Retinal pigment epithelial cell (primary cell): ENCODE measurements around the gene XG.

ENCODE experiments used
- DNase-seq: peaks from one replicate; pipeline ENCODE4 v3.0.0-alpha.2; 2010; ENCODE audit warnings: low read depth
- H3K4me3 ChIP-seq: 2 replicates; pipeline ENCODE4 v1.5.1; 2011; ENCODE audit warnings: mild to moderate bottlenecking, low read length, control low read depth, moderate library complexity
- TF ChIP-seq, protein P1 (sequence below): conservative IDR thresholded peaks from 2 replicates; pipeline ENCODE4 v1.5.1; 2011; ENCODE audit warnings: low read depth, low read length, control low read depth, inconsistent platforms

The XG gene

DNA sequence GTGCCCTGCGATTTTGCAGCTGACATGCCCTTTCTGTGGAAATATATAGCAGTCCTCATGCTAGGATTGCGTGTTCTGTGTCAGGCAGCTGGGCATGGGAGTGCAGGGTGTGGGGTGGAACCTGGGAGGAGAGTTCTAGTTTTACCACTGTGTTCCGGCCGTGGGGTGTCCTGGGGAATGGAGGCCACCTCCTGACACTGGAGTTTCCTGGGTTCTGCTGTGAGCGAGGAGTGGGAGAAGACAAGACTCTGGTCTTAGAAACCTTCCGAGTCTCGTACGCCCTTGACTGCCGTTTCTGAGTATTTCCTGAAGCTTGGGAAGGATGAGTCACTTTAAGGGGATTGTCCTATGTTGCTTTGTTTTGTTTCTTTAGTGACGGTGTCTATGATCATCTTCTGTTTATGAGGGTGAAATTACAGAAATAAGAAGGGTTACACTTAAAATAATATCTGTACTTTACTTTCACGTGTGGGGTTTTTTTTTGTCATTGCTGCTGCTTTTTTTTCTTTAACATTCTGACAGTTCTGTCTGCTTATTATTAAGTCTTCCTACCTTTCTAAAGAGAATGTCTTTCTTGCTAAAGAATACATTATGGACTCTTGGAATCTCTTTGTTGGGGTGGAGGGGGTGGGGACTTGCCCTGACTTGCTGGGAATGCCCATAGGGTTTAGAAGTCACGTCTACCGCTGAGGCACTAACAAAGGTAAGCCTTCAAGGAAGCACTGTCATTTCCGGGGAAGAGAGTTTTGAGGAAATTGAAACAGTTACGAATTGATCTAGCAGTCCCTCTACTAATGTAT lies 41.6 kb upstream of the XG start:
- TF ChIP-seq, protein P1, sequence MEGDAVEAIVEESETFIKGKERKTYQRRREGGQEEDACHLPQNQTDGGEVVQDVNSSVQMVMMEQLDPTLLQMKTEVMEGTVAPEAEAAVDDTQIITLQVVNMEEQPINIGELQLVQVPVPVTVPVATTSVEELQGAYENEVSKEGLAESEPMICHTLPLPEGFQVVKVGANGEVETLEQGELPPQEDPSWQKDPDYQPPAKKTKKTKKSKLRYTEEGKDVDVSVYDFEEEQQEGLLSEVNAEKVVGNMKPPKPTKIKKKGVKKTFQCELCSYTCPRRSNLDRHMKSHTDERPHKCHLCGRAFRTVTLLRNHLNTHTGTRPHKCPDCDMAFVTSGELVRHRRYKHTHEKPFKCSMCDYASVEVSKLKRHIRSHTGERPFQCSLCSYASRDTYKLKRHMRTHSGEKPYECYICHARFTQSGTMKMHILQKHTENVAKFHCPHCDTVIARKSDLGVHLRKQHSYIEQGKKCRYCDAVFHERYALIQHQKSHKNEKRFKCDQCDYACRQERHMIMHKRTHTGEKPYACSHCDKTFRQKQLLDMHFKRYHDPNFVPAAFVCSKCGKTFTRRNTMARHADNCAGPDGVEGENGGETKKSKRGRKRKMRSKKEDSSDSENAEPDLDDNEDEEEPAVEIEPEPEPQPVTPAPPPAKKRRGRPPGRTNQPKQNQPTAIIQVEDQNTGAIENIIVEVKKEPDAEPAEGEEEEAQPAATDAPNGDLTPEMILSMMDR, result no peak
- DNase-seq, result no peak
- no peak overlapping the region for H3K4me3 ChIP-seq

DNA sequence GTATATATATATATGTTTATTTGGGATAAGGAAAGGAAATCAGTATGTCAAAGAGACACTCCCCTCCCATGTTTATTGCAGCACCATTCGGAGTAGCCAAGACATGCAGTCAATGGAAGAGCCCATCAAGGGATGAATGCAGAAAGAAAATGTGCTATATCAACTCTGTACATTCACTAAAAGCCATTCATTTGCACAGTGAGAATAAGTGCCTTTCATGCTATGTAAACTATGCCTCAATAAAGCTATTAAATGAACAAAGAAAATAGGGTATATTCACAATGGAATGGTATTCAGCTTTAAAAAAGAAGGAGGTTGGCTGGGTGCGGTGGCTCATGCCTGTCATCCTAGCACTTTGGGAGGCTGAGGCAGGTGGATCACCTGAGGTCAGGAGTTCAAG lies 40.4 kb upstream of the XG start:
- DNase-seq, result no peak
- TF ChIP-seq, protein P1, result no peak
- no peak overlapping the region for H3K4me3 ChIP-seq

DNA sequence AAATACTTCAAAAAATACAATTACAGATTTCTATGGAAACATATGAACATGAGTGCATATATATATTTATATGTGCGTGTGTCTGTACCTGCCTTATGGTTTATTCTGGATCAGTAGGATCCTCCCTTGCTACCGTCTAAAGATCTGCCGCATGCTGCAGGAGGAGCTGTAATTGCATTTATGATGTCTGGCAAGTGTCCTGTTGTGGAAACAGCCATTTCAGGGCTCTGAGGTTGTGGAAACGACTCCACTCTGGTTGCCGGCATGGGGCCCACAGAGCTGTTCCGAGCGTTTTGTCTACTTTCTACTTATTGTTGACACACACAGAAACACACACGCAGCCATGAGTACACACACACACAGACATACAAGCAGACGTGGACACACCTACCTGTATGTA lies 39.4 kb upstream of the XG start:
- TF ChIP-seq, protein P1, result no peak
- H3K4me3 ChIP-seq, result no peak overlapping the region
- DNase-seq, result no peak

DNA sequence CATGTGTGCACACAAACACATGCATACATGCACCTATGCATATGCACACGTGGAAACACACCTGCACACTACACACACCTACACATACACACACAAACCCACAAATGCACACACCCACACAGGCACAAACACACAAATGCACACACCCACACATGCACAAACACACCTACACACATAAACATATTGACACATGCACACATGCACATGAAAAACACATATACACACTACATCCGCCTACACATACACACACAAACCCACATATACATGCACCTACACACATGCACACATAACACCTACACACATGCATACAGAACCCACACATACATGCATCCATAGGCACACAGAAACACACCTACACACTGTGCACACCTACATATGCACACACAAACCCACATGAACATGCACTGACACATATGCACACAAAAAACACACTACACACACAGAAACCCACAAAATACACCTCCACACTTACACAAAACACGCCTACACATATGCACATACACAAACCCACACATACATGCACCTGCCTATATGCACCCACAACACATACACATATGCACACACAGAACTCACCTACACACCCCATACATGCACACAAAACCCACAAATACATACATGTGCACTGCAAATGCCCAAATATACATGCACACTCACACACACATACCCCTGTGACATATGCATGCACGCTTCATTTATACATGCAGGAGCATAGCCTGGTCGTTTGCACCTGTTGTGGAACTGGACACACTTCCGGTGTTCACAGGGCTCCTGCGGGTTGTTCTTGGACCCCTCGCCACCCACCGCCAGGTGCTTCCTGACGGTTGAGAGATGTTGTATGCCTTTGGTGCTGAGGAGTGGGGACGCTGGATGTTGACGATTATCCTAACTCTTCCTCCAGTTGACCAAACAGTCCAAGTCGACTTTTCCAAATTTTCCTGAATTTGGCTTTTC lies 38.7 kb upstream of the XG start:
- TF ChIP-seq, protein P1, result no peak
- DNase-seq, result no peak
- H3K4me3 ChIP-seq, result no peak overlapping the region

DNA sequence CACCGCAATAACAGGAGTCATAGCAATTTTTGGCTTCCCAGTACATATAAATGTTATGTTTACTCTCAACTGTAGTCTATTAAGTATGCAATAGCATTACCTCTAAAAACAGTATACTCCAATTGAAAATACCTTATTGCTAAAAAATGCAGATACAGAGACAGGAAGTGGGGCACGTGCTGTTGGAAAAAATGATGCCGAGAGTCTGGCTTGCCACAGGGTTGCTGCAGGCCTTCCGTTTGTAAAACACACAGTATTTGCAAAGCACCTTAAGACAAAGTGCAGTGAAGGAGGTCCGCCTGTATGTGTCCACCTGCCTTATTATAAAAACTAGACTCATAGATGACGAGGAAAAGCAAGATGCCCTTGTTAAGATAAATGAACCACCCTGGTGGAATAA lies 37.3 kb upstream of the XG start:
- no peak for DNase-seq
- H3K4me3 ChIP-seq, result no peak overlapping the region
- TF ChIP-seq, protein P1, result no peak

DNA sequence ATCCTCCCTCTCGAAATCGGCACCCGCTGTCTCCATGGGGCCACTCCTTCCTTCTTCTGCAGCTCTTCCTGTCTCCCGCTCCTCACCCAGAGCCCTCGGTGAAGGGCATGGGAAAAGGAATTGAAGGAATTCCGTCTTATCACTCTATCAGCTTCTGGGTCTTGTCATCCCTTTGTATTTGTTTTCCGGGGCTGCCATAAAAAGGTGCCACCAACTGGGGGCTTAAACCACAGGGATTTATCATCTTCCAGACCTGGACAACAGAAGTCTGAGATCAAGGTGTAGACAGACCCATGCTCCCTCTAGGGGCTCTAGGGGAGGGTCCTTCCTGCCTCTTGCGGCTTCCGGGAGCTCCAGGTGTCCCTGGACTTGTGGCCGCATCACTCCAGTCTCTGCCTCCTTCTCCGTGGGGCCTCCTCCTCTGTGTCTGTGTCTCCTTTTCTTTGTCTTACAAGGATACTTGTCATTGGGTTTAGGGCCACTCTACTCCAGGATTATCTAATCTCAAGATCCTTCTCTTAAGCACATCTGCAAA lies 36.7 kb upstream of the XG start:
- H3K4me3 ChIP-seq, result no peak overlapping the region
- no peak for DNase-seq
- TF ChIP-seq, protein P1, result no peak
